ENCODE results near the gene FUT8. TPM values are rescaled to one million over a fixed set of nuclear protein-coding genes. Genes with fewer than 3 reads are reported as not detected.

Gene FUT8
- total and polyA plus RNA-seq, 2 of the 8 experiments (the other 6 are each of a cell fraction or from before 2014, with no cell fraction given) = 10.5 to 25.1 TPM

- no peak overlapping the region for H3K9ac ChIP-seq (replicated peaks in 1 of 4; ENCODE audit: extremely low read depth in 1 of 4, low read depth in 3 of 4, low read length in 3 of 4)
- no peak overlapping the region for H2BK20ac ChIP-seq (ENCODE audit: low read length)
- no peak overlapping the region for H3K4me2 ChIP-seq (ENCODE audit: insufficient read depth in 1 of 2, low read depth in 2 of 2, low read length in 2 of 2)
- DNase-seq (ENCODE audit: low read depth in 1 of 2, low spot score in 2 of 2) (no peak), FAIRE-seq (no peak)
- H3K4me1 ChIP-seq (replicated peaks in 1 of 4; ENCODE audit: control insufficient read depth in 3 of 4, insufficient read depth in 4 of 4, low read length in 3 of 4) = no peaks in the 10 kb centered on the region
- CTCF ChIA-PET (ENCODE audit: partially characterized antibody) = no interaction called here
- no peak overlapping the region for H3K4me3 ChIP-seq (ENCODE audit: extremely low read depth in 1 of 4, insufficient read depth in 2 of 4, low read depth in 3 of 4, low read length in 4 of 4)
- peaks cover 8 to 10% of the 10 kb centered on the region in 2 experiments; a peak in 3 of 4 replicates for H3K9me3 ChIP-seq (ENCODE audit: insufficient read depth in 2 of 2, low read depth in 1 of 2, low read length in 1 of 2)
- WGBS, 2 experiments (ENCODE audit: extremely low coverage in 1 of 2, insufficient coverage in 1 of 2, insufficient read length in 1 of 2, insufficient replicate concordance in 2 of 2, low coverage in 1 of 2, low lambda C conversion rate in 2 of 2, missing lambda C conversion rate in 1 of 2) = 95 to 100% methylated on average over 2 to 3 of the region's 3 CpGs
- H4K8ac ChIP-seq (ENCODE audit: extremely low read depth, insufficient read depth, low read length) = no peak overlapping the region
- H2AFZ ChIP-seq (ENCODE audit: low read length) = no peak overlapping the region
- H3K56ac ChIP-seq (replicated peaks; ENCODE audit: insufficient read length, low read depth, low read length) = no peak overlapping the region
- no peak overlapping the region for H3K4ac ChIP-seq (replicated peaks; ENCODE audit: insufficient read length, low read depth, low read length)
- no peak overlapping the region for H3K23ac ChIP-seq (ENCODE audit: insufficient read length)
- no peaks in the 10 kb centered on the region for H3K23me2 ChIP-seq (ENCODE audit: low read depth, low read length)
- H3K14ac ChIP-seq (ENCODE audit: insufficient read length) = no peak overlapping the region
- no peak overlapping the region for H3K27ac ChIP-seq (ENCODE audit: low read depth, low read length)
- H3K18ac ChIP-seq (ENCODE audit: extremely low read depth, low read length) = no peak overlapping the region
- H4K20me1 ChIP-seq (replicated peaks in 1 of 2; ENCODE audit: control insufficient read depth in 1 of 2, insufficient read depth in 2 of 2, low read length in 2 of 2) = no peaks in the 10 kb centered on the region
- H2AK5ac ChIP-seq (ENCODE audit: low read depth, low read length) = no peak overlapping the region
- POLR2A ChIA-PET (ENCODE audit: partially characterized antibody) = no interaction called here
- no peak overlapping the region for H2BK120ac ChIP-seq (replicated peaks; ENCODE audit: low read depth, low read length)
- H3K79me2 ChIP-seq (ENCODE audit: control insufficient read depth in 1 of 2, insufficient read depth in 2 of 2, low read length in 2 of 2) = 0 out of 4 replicates have a peak, but pooled peaks cover 0 to 3% of the 10 kb centered on the region in 2 experiments
- no peak overlapping the region for H2BK12ac ChIP-seq (ENCODE audit: low read depth, low read length)
- H4K5ac ChIP-seq (ENCODE audit: insufficient read length, low read depth, low read length) = no peak overlapping the region
- no peak overlapping the region for H2BK15ac ChIP-seq (ENCODE audit: low read length)
- H2BK5ac ChIP-seq (ENCODE audit: low read depth, low read length) = no peak overlapping the region
- H3K27me3 ChIP-seq (replicated peaks in 1 of 4; ENCODE audit: control insufficient read depth in 3 of 4, extremely low read depth in 1 of 4, insufficient read depth in 3 of 4, low read length in 3 of 4) = no peaks in the 10 kb centered on the region
- H4K91ac ChIP-seq (replicated peaks; ENCODE audit: insufficient read length, low read length) = no peak overlapping the region
- H3K36me3 ChIP-seq (ENCODE audit: control insufficient read depth in 2 of 4, insufficient read depth in 4 of 4, low read length in 3 of 4) = no peaks in the 10 kb centered on the region
- no peak for TF ChIP-seq SUZ12 (IDR thresholded peaks at IDR 0.05; ENCODE audit: low read length)
- no peak for TF ChIP-seq CTBP2 (IDR thresholded peaks at IDR 0.05; ENCODE audit: borderline replicate concordance, insufficient read depth, insufficient read length, low read length)
- no peak for TF ChIP-seq SIRT6 (IDR thresholded peaks at IDR 0.05; ENCODE audit: low read length)
- TF ChIP-seq, protein P1, sequence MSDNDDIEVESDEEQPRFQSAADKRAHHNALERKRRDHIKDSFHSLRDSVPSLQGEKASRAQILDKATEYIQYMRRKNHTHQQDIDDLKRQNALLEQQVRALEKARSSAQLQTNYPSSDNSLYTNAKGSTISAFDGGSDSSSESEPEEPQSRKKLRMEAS (IDR thresholded peaks at IDR 0.05) = no peak
- TF ChIP-seq RFX5 (IDR thresholded peaks at IDR 0.05; ENCODE audit: borderline replicate concordance, low read depth, low read length) = no peak
- TF ChIP-seq JUN (IDR thresholded peaks at IDR 0.05; ENCODE audit: low read depth, low read length) = no peak
- no peak for TF ChIP-seq SP2 (IDR thresholded peaks at IDR 0.05; ENCODE audit: low read length)
- TF ChIP-seq POLR2A (IDR thresholded peaks at IDR 0.05; ENCODE audit: control extremely low read depth in 1 of 2, low read depth in 2 of 2, low read length in 2 of 2) = no peak
- no peak for TF ChIP-seq EP300 (IDR thresholded peaks at IDR 0.05; ENCODE audit: borderline replicate concordance in 1 of 2, low read depth in 2 of 2, low read length in 2 of 2)
- TF ChIP-seq POLR2AphosphoS5 (IDR thresholded peaks at IDR 0.05; ENCODE audit: low read depth, low read length) = no peak
- TF ChIP-seq, protein P2, sequence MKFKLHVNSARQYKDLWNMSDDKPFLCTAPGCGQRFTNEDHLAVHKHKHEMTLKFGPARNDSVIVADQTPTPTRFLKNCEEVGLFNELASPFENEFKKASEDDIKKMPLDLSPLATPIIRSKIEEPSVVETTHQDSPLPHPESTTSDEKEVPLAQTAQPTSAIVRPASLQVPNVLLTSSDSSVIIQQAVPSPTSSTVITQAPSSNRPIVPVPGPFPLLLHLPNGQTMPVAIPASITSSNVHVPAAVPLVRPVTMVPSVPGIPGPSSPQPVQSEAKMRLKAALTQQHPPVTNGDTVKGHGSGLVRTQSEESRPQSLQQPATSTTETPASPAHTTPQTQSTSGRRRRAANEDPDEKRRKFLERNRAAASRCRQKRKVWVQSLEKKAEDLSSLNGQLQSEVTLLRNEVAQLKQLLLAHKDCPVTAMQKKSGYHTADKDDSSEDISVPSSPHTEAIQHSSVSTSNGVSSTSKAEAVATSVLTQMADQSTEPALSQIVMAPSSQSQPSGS (IDR thresholded peaks at IDR 0.05; ENCODE audit: low read length) = no peak
- H3K79me1 ChIP-seq (ENCODE audit: low read depth, low read length) = no peaks in the 10 kb centered on the region
Measured at GRCh38 chr14:65531148-65531547, 118.6 kb downstream of the FUT8 start.

Measured in H1 (cell line).